Neural cell (in vitro differentiated cells): ENCODE data around the gene ZNF175.

Experiments used
- EZH2 ChIP-seq: fragments of 200-600, 300-800 bp; shearing (Covaris generic), sonication (generic); IDR thresholded peaks from 2 replicates; pipeline ENCODE4 v1.6.1; 2014; ENCODE audit warnings: antibody characterized with exemption, low read length, borderline replicate concordance, mild to moderate bottlenecking; ENCODE audit not compliant: insufficient read depth, poor library complexity, severe bottlenecking
- POLR2AphosphoS5 ChIP-seq: IDR thresholded peaks from 2 replicates; pipeline ENCODE4 v1.6.1; 2012
- TF ChIP-seq, protein P1 (sequence below): fragments of 450-650 bp; IDR thresholded peaks from 2 replicates; pipeline ENCODE4 v1.5.1; 2014; ENCODE audit warnings: antibody characterized with exemption, mild to moderate bottlenecking, moderate library complexity; ENCODE audit not compliant: poor library complexity, severe bottlenecking

- TF ChIP-seq POLR2AphosphoS5 (no peak), EZH2 (no peak)
- TF ChIP-seq, protein P1, sequence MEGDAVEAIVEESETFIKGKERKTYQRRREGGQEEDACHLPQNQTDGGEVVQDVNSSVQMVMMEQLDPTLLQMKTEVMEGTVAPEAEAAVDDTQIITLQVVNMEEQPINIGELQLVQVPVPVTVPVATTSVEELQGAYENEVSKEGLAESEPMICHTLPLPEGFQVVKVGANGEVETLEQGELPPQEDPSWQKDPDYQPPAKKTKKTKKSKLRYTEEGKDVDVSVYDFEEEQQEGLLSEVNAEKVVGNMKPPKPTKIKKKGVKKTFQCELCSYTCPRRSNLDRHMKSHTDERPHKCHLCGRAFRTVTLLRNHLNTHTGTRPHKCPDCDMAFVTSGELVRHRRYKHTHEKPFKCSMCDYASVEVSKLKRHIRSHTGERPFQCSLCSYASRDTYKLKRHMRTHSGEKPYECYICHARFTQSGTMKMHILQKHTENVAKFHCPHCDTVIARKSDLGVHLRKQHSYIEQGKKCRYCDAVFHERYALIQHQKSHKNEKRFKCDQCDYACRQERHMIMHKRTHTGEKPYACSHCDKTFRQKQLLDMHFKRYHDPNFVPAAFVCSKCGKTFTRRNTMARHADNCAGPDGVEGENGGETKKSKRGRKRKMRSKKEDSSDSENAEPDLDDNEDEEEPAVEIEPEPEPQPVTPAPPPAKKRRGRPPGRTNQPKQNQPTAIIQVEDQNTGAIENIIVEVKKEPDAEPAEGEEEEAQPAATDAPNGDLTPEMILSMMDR: no peak
These were observed 10.7 kb upstream of the ZNF175 start for GRCh38 chr19:51560339-51560738.
